GM19238 (cell line): ENCODE results near the gene PRR7.

Experiments used
- DNase-seq: peaks from one replicate; pipeline ENCODE4 v3.0.0; 2011; ENCODE audit warnings: low spot score; ENCODE audit not compliant: insufficient read length

The PRR7 gene

GRCh38 chr5:177497292-177498012 is 50.8 kb downstream of the PRR7 start, which contains the start of gene PDLIM7:
TSS of gene PDLIM7 (minus strand) at chr5:177497604. CDS start at chr5:177496512, 1,092 bp downstream.
- peak; percentile 95 for DNase-seq

GRCh38 chr5:177498013-177498787 is 51.6 kb downstream of the PRR7 start:
- no peak for DNase-seq

- no peak for DNase-seq
Observed at GRCh38 chr5:177499842-177500241, 53.2 kb downstream of the PRR7 start.

- peak; percentile 80 for DNase-seq
Observed at GRCh38 chr5:177500685-177501522, 54.3 kb downstream of the PRR7 start.

- DNase-seq: peak; percentile 63
Observed at GRCh38 chr5:177501874-177502678, 55.5 kb downstream of the PRR7 start.

GRCh38 chr5:177502886-177503285 is 56.3 kb downstream of the PRR7 start:
- DNase-seq: no peak

- no peak for DNase-seq
Observed at GRCh38 chr5:177503351-177504085, 56.9 kb downstream of the PRR7 start.

GRCh38 chr5:177504086-177505056 is 57.8 kb downstream of the PRR7 start:
- no peak for DNase-seq

- no peak for DNase-seq
Observed at GRCh38 chr5:177505075-177505474, 58.5 kb downstream of the PRR7 start.
